GM21825 (cell line): Measurements from ENCODE around the gene AIRE.
"Not testable (repeated sequence)": the region's sequence is repeated elsewhere in the genome, so short reads cannot be mapped to it uniquely, and the experiment has no call there.

ENCODE experiments used
- ATAC-seq: cut with Tn5 transposase; IDR thresholded peaks from one replicate; pipeline ENCODE4 v1.9.1; 2021; ENCODE audit warnings: mild to moderate bottlenecking, moderate library complexity; ENCODE audit not compliant: unreplicated experiment

Gene AIRE

GRCh38 chr21:44334329-44335030 is 48.8 kb downstream of the AIRE start:
- no peak for ATAC-seq

DNA sequence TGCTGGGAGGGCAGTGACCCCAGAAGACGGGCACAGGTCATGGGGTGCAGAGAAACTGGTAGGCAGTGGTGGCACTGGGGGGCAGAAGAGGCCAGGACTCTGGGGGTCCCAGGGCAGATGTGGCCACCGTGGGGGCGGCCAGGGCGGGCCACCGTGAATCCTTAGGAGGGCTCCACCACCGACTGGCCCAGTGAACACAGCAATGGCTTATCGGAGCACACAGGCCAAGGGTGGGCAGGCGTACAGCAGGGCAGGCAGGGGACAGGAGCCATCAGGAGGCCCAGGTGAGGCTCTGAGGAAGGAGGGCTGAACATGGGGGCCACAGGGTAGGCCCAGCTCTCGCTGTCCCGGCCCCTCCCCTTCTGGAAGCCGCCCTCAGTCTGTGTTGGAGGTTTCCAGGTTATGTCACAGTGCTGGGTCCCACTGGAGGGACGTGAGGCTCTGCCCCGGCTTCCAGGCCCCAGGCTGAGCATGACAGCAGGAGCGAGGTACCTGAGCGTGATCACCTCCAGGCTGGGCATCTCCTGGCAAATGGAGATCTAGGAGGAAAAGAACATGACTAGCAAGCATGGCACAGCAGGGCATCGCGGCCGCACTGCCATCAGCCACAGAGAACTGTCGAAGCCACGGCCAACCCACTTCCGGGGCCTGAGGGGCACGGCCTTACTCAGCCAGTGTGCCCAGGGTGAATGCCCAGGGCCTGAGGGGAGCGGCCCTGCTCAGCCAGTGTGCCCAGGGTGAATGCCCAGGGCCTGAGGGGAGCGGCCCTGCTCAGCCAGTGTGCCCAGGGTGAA is 49.8 kb downstream of the AIRE start:
- ATAC-seq, result no peak

- no peak for ATAC-seq
These were observed 51.8 kb downstream of the AIRE start for GRCh38 chr21:44337449-44337848.

DNA sequence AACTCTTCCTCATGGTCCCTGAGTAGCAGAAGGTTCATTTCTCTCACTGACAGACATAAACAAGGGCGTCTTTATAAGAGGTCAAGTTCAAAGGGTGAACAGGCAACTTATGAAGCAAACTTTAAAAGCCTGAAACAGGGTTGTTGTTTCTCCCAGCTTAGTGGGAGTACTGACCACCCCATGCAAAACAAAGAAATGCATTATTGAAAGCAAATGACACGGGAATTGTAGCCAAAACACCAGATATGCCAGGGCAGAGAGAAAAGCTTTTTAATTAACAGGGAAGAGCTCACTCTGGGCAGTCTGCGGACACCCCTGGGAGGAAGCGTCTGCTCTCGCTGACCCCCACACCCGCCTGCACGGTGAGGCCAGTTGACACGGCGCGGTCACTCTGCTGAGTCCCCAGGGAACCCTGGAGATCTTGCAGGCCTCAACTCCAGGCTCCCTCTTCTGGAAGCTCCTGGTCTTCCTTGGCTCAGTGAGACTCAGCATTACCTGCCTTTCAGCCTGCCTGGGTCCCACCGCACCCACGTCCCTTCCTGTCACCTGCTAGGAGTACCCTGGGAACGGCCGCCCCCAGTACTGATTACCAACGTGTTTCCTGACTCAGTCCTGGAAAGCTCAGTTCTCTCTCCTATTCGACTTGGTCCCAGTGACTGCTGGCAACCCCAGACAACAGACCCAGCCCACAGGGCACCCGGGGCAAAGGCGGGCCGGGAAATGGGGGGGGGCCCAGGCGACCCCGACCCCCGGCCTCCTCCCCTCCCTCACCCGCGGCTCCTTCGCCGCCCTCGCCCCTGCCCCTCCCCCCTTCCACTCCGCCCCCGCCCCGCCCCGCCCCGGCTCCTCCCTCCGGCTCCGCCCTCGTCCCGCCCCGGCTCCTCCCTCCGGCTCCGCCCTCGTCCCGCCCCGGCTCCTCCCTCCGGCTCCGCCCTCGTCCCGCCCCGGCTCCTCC is 52.5 kb downstream of the AIRE start:
- ATAC-seq, result no peak

GRCh38 chr21:44338971-44339910 is 53.6 kb downstream of the AIRE start, which contains the start of gene CFAP410:
Gene CFAP410 (minus strand): TSS chr21:44339390. CDS start chr21:44339194, 196 bp downstream.
- peak; percentile 81 for ATAC-seq

DNA sequence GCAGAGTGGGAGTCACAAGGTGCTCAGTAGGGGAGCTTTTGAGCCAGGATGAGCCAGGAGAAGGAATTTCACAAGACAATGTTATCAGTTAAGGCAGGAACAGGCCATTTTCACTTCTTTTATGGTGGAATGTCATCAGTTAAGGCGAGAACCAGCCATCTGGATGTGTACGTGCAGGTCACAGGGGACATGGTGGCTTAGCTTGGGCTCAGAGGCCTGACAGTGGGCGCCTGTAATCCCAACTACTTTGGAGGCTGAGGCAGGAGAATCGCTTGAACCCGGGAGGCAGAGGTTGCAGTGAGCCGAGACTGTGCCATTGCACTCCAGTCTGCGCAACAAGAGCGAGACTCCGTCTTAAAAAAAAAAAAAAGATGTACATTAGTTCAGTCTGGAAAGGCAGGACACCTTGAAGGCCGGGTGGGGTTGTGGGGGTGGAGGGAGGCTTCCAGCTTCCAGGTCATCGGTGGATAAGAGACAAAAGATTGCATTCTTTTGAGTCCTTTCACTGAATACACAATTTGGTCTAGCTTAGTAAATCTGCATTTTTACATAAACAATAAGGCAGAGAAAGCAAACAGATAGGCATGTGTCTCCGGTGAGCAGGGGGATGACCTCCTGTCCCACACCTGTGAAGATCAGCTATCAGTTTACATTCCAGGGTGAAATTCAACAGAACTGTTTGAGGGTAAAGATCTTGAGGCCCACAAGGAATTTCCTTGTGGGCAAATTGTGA is 56.2 kb downstream of the AIRE start:
- ATAC-seq, result not testable (repeated sequence)

DNA sequence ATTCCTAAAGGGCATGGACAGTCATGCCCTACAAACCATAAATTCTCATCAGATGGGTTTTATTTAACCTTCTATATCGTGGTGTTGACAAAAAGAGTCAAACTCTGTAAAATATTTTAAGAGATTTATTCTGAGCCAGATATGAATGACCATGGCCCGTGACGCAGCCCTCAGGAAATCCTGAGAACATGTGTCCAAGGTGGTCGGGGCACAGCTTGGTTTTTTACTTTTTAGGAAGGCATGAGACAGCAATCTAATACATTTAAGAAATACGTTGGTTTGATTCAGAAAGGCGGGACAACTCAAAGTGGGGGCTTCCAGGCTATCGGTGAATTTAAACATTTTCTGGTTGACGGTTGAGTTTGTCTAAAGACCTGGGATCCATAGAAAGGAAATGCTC is 57.3 kb downstream of the AIRE start:
- ATAC-seq, result not testable (repeated sequence)

DNA sequence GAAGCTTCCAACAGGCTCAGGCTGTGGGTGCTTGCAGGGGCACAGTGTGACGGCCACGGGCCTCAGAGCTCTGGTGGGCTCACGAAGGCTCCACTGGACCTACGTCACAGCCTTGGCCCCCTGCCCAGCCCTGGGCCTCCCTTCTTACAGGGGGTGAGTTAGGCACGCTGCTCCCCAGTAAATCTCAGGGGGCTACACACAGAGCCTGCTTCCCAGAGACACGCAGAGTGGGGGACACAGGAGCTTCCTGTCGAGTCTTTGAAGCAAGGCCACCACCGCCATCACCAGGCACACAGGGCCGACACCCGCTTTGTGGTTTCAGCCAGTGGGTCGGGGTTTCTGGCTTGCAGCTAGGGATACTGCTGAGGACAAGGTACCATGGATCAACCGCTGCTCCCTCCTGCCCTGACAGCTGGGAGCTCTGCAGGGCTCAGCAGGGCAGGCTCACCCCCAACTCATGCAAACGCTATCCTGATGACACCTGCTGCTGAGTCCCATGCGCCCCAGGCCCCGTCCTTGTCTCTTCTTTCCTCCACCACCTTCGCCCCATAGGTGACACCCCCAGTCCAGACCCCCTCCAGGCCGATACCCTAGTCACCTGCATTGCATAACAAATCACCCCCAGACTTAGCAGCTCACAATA is 59.0 kb downstream of the AIRE start:
- ATAC-seq, result no peak

DNA sequence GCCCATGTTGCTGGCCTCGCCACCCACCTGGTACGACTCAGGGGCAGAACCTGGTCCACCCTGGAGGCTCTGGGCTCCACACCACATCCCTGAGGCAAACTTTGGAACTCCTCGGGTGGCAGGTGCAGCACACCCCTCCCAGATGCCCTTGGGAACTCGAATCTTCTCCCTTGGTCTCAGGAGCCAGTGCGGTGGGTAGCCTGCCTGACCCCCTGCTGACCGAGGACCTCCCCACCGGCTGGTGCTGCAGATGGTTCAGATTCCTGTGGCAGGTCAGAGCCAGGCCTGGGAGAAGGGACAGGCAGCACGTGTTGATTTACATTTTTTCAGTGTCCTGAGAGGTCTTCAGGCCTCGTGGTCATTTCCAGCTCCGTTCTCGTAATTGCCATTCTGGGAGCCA is 59.8 kb downstream of the AIRE start:
- ATAC-seq, result no peak

DNA sequence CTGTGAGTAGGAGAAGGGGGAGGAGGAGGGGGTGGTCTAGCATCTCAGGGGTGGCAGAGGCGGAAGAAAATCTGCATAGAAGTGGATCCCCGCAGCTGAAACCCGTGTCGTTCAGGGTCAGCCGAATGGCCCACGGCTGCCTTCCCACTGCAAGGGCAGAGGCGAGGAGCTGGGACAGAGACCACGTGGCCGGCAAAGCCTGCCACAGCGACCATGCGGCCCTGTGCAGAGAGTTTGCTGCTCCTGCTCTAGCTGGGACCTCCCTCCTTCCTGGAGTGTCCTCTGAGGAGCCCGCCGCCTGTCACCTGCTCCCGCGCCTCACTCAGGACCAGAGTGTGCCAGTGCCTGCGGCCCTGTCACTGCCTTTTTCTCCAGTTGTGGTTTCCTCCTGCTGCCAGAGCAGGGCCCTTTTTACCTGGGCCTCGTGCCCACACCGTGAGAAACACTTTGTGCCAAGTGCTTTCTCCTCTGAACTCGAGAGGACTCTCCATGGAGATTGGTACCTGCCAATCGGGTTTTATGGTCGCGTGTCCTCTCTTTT is 62.3 kb downstream of the AIRE start:
- no peak for ATAC-seq
